Calu3 (cell line): ENCODE results near the gene ATG2A. TPM values are rescaled to one million over a fixed set of nuclear protein-coding genes. Genes with fewer than 3 reads are reported as not detected.
A peak's percentile ranks its signal among the peaks of the same experiment; 100 is the strongest.

Experiments
- BruUV-seq: library from RNA; stranded (reverse); fragments of 400-500 nt; replicated peaks from 2 replicates; lab custom pipeline; 2021; lab: Mats Ljungman, UMichigan
- CTCF ChIA-PET: fragments of 300-600 bp; sonication (Branson Sonifier 250); formaldehyde crosslinking; loops from one replicate; lab custom pipeline; 2022; ENCODE audit warnings: antibody characterized with exemption; lab: Charles Lee
- DNase-seq: peaks from one replicate; pipeline ENCODE4 v3.0.0; 2022
- H3K27ac Mint-ChIP-seq: one replicate; pipeline ENCODE4 v1.8.0; 2022; ENCODE audit warnings: mixed read lengths; ENCODE audit not compliant: unreplicated experiment
- H3K27me3 Mint-ChIP-seq: one replicate; pipeline ENCODE4 v1.8.0; 2022; ENCODE audit warnings: mixed read lengths; ENCODE audit not compliant: unreplicated experiment
- H3K36me3 Mint-ChIP-seq: one replicate; pipeline ENCODE4 v1.8.0; 2022; ENCODE audit warnings: mild to moderate bottlenecking, moderate library complexity, mixed read lengths; ENCODE audit not compliant: insufficient read depth, unreplicated experiment
- H3K4me1 Mint-ChIP-seq: one replicate; pipeline ENCODE4 v1.8.0; 2022; ENCODE audit warnings: mild to moderate bottlenecking, low read depth, mixed read lengths; ENCODE audit not compliant: unreplicated experiment
- H3K4me3 Mint-ChIP-seq: one replicate; pipeline ENCODE4 v1.8.0; 2022; ENCODE audit warnings: mild to moderate bottlenecking, low read depth, moderate library complexity, mixed read lengths; ENCODE audit not compliant: unreplicated experiment
- H3K9me3 Mint-ChIP-seq: one replicate; pipeline ENCODE4 v1.8.0; 2022; ENCODE audit warnings: low read depth, mixed read lengths; ENCODE audit not compliant: unreplicated experiment
- intact Hi-C: fragments of 100-400 bp; cut with micrococcal nuclease; formaldehyde crosslinking; loops from one replicate; pipeline ENCODE4 v1.10.0; 2022; ENCODE audit not compliant: unreplicated experiment
- total RNA-seq: library from RNA; stranded (reverse); gene quantifications from 2 replicates; pipeline ENCODE4 v1.2.3, GENCODE V29; 2022
- TF ChIP-seq, protein P1 (sequence below): fragments of 200-600 bp; IDR thresholded peaks from one replicate; pipeline ENCODE4 v1.8.0; 2022; ENCODE audit warnings: antibody characterized with exemption; ENCODE audit not compliant: unreplicated experiment

Gene ATG2A
- total RNA-seq, 1 experiment from 2014 or later, result 29.6 TPM

DNA sequence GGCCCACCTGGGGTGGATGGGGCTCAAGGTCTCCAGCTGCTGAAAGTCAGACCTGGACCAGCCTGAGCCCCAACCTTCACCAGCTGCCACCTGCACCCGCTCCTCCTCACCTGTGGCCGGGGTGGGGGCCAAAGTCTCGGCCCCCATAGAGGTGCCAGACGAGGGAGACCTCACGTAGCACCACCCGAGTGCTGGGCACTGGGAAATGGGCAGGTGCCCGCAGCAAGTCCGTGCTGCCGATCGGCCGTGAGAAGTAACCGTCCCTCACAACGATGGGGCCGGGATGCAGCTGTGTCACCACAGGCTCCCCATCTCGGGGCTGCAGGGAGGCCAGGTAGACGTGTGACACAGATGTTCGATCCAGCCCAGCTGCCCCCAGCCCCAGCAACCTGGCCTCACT lies 16.2 kb downstream of the ATG2A start:
- H3K4me3 Mint-ChIP-seq, result no peak overlapping the region
- peaks cover 32% of the 10 kb centered on the region for H3K36me3 Mint-ChIP-seq
- H3K27ac Mint-ChIP-seq, result no peak overlapping the region
- DNase-seq, result no peak
- H3K4me1 Mint-ChIP-seq, result peaks cover 15% of the 10 kb centered on the region
- no peaks in the 10 kb centered on the region for H3K27me3 Mint-ChIP-seq
- TF ChIP-seq, protein P1, sequence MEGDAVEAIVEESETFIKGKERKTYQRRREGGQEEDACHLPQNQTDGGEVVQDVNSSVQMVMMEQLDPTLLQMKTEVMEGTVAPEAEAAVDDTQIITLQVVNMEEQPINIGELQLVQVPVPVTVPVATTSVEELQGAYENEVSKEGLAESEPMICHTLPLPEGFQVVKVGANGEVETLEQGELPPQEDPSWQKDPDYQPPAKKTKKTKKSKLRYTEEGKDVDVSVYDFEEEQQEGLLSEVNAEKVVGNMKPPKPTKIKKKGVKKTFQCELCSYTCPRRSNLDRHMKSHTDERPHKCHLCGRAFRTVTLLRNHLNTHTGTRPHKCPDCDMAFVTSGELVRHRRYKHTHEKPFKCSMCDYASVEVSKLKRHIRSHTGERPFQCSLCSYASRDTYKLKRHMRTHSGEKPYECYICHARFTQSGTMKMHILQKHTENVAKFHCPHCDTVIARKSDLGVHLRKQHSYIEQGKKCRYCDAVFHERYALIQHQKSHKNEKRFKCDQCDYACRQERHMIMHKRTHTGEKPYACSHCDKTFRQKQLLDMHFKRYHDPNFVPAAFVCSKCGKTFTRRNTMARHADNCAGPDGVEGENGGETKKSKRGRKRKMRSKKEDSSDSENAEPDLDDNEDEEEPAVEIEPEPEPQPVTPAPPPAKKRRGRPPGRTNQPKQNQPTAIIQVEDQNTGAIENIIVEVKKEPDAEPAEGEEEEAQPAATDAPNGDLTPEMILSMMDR, result no peak
- CTCF ChIA-PET, result interaction anchor here (1.0 to 1.5 kb wide), 2 partner anchors 53 to 113 kb away, joined by 4 read pairs; partner anchors contain the start of gene ARL2
- intact Hi-C loops, result no loop called here
- no peaks in the 10 kb centered on the region for H3K9me3 Mint-ChIP-seq
- BruUV-seq, result no TSS peak

DNA sequence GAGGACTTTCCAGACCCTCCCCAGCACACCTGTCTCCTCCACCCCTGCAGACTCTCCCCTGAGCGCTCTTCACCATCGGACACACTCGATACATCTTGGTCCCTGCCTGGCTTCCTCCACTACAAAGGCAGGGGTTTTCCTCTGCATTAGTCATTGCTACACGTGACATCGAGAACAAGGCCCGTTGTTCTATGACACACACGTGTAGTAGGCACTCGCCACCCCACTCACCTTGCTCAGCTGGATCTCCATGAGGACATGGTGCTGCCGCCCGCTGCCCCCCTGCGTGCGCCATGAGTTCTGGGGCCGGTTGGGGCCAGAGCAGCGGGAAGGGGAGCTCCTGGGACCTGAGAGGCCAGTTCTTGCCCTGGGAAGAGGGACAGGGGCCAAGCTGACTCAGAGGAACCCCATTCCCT lies 16.7 kb downstream of the ATG2A start:
- H3K36me3 Mint-ChIP-seq, result peaks cover 35% of the 10 kb centered on the region
- intact Hi-C loops, result no loop called here
- DNase-seq, result peak; percentile 78
- H3K4me1 Mint-ChIP-seq, result peaks cover 15% of the 10 kb centered on the region
- H3K27ac Mint-ChIP-seq, result peak overlapping the region; percentile 86
- BruUV-seq, result no TSS peak
- no peaks in the 10 kb centered on the region for H3K27me3 Mint-ChIP-seq
- TF ChIP-seq, protein P1, result no peak
- CTCF ChIA-PET, result interaction anchor here (1.0 to 1.5 kb wide), 2 partner anchors 53 to 114 kb away, joined by 4 read pairs; partner anchors contain the start of gene ARL2
- peak overlapping the region; percentile 37 for H3K4me3 Mint-ChIP-seq
- no peaks in the 10 kb centered on the region for H3K9me3 Mint-ChIP-seq

DNA sequence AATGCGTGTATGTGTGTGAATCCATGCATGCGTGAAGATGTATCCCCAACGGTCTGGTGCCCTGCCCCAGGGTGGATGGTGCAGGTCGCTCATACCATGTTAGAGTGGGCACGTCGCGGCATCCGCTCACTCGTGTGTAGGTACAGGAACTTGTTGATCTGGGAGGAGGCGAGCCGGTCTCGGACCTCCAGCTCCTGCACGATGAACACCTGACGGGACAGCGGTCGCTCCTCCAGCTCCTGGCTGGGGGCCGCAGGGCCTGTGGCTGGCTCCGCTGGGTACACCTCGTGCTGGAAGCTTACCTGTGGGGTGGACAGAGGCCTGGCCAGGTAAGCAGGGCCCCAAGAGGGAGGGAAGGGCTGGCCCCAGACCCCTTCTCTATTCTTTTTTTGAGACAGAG lies 18.5 kb downstream of the ATG2A start:
- Mint-ChIP-seq H3K36me3 (peaks cover 48% of the 10 kb centered on the region), H3K27me3 (no peaks in the 10 kb centered on the region), H3K9me3 (no peaks in the 10 kb centered on the region), H3K4me1 (peaks cover 15% of the 10 kb centered on the region), H3K27ac (no peak overlapping the region), H3K4me3 (no peak overlapping the region)
- intact Hi-C loops, result no loop called here
- no TSS peak for BruUV-seq
- TF ChIP-seq, protein P1, result no peak
- no peak for DNase-seq
- CTCF ChIA-PET, result interaction anchor here (0.9 kb wide), 1 partner anchor 30 kb away, joined by 3 read pairs; no protein-coding TSS in a partner anchor

DNA sequence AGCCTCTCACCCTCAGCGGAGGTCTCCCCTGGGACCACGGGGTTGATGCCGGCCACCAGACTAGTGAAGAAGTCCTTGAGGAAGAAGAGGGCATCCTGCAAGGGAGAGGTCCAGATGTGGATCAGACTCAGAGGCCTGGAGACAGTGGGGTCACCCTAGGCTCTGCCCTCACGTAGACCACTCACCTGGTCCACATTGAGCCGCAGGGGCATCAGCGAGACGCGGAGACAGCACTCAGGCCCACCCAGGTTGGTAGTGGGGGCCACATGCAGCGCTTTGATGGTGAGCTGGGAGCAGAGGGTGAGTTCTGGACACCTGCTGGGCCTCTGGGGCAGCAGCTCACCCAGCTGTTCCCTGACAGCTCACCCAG lies 18.9 kb downstream of the ATG2A start:
- TF ChIP-seq, protein P1, result no peak
- CTCF ChIA-PET, result interaction anchor here (0.9 kb wide), 1 partner anchor 31 kb away, joined by 3 read pairs; no protein-coding TSS in a partner anchor
- no peak overlapping the region for H3K4me3 Mint-ChIP-seq
- H3K4me1 Mint-ChIP-seq, result peaks cover 15% of the 10 kb centered on the region
- no peaks in the 10 kb centered on the region for H3K27me3 Mint-ChIP-seq
- intact Hi-C loops, result no loop called here
- H3K27ac Mint-ChIP-seq, result no peak overlapping the region
- BruUV-seq, result no TSS peak
- DNase-seq, result no peak
- H3K36me3 Mint-ChIP-seq, result peaks cover 53% of the 10 kb centered on the region
- no peaks in the 10 kb centered on the region for H3K9me3 Mint-ChIP-seq
